GM18526 (cell line): Measurements from ENCODE around the gene XYLB.

Source experiments
- POLR2A ChIP-seq: IDR thresholded peaks from 3 replicates; pipeline ENCODE4 v1.6.1; 2011; ENCODE audit not compliant: insufficient read length; ENCODE audit errors: extremely low read depth

Gene XYLB

DNA sequence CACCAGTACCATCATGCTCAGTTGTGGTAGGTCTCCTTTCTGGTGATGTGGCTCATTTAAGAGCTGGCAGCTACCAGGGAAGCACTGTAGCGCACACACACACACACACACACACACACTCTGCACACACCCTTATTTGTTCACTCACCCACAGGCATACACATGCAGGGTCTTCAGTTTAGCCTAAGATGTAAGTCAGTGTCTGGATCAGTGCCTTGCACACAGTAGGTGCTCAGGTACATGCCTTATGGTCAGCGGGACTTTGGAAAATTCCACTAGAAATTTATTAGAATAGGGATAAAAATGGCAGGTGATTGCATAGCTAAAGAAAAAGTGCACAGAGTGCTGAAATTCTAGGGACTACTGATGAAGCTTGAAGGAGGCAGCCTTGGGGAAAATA is 23.6 kb downstream of the XYLB start:
- TF ChIP-seq POLR2A = no peak

DNA sequence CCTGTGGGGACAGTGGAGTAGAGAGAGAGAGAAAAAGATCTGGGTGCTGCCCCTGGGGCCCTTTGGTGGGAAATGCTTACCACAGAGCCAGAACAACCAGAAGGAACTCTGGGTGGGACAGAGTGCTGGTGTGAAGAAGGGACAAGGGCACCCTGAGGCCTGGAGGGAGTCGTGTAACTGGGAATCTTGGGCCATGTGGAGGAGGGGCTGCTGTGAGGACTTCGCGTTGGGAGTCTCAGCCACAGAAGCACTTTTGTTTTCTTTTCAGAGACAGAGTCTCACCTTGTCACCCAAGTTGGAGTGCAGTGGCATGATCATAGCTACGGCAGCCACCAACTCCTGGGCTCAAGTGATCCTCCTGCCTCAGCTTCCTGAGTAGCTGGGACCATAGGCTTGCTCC is 24.3 kb downstream of the XYLB start:
- TF ChIP-seq POLR2A = no peak

DNA sequence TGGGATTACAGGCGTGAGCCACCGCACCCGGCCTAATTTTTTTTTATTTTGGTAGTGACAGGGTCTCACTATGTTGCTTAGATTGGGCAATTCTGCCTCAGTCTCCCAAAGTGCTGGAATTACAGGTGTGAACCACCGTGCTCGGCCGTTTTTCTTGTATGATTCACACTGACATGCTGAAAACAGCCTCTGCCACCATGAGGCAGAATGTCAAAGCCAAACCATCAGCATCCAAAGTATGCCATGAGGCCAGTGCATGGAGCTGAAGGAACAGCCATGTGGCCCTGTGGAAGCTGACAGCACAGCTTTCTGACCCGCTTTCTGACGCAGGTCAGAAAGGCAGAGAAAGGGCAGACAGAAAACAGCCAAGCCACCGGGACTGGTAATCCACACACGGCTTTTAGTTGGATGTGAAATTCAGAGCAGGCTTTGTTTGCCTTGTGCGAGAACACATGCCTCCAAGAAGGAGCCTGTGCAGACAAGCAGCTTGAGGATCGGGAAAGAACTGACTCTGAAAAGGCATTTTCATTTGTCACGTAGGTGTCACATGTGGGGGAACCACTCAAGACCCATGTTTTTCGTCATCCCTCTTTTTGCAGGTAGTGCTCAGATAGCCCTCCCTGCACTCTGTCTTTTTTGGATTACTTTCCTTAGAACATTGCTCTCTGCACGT is 25.1 kb downstream of the XYLB start:
- no peak for TF ChIP-seq POLR2A

DNA sequence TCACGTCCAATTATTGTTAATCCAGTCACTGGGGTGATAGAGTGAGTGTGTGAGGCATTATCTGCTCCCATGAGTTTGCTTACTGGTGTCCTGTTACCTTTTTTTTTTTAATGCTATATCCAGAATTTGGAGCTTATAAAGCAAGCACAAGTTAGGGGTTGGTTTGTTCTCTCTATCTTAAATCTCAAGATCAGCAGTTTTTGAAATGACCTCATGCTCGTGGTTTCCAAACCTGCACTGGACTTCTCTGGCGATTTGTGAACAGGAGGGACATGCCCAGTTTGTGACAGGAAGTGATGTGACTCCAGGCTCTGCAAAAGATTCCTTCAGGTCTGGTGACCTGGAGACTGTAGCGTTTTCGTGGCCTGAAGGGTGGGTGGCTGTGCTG is 25.6 kb downstream of the XYLB start:
- no peak for TF ChIP-seq POLR2A

DNA sequence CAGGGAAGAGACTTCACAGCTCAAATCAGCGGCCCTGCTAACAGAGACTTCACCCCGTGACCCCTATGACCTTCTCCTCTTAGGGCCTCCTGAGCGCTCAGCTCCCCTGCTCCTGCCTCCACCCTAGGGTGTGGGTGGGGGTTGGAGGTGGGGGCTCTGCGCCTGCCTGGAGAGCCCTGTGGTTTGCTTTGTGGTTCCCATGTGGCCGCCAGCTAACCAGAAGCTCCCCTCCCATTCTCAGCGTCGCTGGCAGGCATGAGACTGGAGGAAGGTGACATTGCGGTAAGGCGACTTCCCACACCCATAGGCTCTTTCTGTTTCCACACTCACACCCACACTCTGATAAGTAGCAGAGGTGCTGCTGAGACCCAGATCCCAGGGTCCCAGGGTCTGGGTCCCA is 27.6 kb downstream of the XYLB start:
- no peak for TF ChIP-seq POLR2A

DNA sequence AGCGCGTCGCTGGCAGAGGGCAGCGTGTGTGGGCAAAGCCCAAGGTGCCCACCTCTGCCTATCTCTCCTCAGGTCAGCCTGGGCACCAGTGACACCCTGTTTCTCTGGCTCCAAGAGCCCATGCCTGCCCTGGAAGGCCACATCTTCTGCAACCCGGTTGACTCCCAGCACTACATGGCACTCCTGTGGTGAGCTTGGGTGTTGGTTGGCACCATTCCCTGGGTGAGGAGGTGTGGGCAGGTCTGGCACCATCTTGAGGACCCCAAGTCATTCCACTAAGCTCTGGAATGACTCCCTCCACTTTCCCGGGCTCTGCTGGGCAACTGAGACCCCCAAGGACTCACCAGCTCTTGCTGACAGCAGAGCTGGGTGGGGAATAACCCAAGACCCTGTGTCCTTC is 28.5 kb downstream of the XYLB start:
- TF ChIP-seq POLR2A = no peak

DNA sequence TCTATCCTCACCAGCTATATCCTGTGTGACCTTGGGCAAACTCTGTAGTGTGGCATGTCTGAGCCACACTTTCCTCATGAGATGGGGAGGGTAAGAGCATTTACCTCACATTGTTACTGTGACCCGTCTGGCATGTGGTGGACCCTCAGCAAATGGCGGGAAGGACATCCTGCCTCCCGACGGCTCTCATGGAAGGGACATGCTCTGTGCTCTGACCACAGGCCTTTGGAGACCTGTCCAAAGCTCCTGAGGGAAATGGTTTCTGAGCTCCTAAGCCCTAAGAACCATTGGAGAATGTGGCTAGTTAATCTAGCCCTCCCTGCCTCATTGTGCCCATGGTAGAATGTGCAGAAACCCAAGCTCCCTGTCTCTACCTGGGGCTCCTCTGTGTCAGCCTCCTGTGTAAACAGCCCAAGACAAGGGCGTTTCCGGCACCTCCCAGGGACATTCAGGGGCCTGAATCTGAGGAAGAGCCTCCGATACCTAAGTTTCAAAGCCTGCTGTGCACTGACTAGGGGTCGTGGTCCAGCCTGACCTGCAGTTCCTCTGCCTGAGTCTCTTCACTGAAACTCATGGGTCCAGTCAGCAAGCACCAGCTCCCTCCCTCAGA is 29.0 kb downstream of the XYLB start:
- no peak for TF ChIP-seq POLR2A

DNA sequence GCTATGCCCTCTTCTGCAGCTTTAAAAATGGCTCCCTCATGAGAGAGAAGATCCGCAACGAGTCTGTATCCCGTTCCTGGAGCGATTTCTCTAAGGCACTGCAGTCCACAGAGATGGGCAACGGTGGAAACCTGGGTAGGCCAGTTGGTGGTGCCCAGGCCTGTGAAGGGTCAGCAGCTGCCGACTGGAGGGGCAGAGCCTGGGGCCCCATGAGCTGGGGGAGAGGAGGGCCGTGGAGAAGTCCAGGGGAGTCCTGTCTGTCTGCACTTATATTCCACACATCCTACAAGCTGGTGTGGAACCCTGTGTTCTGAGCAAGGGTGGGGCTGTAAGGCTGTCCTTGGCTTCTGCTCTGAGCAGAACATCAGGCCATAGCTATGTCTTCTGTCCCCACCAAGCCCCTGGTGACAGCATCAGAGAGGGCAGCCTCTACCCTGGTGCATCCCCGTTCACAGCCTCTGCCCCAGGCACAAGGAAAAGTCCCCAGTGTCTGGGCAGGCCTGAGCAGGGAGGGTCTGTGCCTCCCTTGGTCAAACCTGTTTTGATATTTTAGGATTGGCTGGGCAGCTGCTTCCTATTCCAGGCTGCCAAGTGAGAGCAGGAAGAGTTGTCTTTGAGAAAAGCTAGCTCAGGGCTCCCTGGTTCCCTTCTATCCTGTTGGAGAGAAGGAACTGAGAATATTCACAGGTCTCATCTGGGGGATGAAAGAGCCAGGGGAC is 29.7 kb downstream of the XYLB start:
- no peak for TF ChIP-seq POLR2A

DNA sequence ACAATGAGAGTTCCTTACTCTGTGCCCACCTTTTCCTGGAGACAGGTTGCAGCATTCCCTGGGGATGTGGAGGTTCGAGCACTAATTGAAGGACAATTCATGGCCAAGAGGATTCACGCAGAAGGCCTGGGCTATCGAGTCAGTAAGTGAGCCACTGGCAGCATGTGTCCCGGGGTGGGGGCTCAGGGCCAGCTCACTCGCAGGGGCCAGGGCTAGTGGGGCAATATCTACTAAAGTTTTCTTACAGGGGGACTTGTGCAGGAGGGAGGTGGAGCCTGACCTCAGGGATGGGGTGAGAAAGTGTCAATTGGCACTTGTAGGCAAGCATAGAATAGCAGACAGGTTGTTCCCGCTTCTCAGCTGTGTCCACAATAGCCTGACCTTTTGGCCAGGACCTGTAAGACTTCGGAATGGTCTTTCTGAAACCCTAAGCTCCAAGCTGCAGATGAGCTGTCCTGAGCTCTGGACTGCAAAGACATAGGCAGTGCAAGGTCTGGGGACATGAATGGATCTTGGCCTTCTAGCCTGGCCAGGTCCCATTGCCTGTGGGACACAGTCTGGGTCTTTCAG is 32.7 kb downstream of the XYLB start:
- TF ChIP-seq POLR2A = no peak

DNA sequence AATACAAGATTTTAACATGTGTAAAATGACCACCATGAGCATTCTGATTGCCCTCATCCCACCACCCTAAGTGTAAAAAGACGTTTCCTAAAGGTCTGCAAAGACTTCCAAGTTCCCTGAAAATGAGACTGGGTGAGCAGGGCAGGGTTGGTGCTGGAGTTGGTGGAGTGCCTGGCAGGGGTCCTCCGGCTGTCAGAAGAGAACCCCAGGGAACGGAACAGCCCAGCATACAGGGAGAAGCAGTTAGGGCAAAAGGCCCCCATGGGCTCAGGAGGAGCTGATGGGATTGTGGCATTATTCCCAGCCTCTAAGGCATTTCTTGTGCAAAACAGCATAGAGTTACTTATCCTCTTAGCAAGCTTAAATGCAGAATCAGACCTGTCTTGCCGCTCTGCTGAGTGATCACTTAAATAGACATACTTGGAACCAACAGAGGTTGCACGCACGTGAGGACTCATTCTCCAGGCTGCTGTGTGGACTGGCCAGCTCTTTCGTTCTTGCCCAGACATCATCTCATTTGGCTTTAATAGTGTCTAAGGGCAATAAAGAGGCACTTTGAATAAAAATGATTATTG is 36.0 kb downstream of the XYLB start:
- no peak for TF ChIP-seq POLR2A

DNA sequence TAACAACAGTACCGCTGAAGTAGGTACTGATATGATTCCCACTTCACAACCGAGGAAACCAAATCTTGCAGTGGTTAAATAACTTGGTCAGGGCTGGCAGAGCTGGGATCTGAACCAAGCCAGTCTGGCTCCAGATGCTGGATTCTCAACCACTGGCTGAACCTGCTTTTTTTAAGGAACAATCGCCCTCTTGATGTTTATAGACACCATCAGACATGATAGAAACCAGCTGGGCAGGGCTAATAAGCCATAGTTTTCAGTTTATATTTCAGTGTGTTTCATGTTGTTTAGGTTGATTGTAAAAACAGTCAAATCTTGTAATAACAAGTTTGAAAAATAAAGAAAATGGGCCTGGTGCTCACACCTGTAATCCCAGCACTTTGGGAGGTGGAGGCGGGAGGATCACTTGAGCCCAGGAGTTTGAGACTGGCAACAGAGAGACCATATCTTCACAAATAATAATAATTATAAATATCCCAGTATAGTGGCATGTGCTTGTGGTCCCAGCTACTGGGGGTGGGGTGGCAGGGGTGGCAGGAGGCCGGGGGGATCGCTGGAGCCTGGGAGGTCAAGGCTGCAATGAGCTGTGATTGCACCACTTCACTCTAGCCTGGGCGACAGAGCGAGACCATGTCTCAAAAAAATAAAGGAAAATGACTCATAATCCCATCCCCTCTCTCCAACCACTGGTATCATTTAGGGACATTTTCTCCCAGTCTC is 36.7 kb downstream of the XYLB start:
- no peak for TF ChIP-seq POLR2A

DNA sequence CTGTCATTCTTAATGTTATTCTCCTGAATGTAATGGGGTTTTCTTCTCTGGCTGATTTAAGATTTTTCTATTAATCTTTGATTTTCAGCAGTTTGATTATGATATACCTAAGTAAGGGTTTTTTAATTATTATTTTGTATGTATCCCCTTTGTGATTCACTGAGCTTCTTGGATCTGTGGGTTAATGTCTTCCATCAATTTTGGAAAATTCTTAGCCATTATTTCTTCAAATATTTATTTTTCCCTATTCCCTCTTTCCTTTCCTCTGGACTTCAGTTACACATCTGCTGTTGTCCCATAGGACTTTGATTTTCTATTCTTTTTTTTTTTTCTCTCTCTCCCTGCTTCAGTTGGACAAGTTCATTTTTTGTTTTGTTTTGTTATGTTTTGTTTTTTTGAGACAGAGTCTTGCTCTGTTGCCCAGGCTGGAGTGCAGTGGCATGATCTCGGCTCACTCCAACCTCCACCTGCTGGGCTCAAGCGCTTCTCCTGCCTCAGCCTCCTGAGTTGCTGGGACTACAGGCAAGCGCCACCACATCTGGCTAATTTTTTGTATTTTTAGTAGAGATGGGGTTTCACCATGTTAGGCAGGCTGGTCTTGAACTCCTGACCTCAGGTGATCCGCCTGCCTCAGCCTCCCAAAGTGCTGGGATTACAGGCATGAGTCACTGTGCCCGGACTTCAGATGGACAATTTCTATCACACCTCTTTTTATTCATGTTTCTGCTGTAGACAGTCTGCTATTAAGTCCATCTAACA is 40.6 kb downstream of the XYLB start:
- TF ChIP-seq POLR2A = no peak

DNA sequence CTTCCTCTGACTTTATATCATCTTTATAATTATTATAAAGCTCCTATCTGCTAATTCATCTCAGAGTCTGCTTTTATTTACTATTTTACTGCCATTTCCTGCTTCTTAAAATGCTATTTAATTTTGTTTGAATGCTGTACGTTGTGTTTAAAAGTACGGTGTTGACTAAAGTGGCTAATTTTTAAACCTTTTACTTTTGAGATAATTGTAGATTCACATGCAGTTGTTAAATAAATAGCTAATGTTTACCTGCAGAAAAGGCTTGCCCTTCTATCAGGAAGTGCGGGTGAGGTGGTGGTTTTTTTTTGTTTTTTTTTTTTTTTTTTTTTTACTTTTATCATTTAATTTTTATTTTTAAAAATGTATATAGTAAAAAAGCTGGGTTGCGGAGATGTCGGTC is 41.3 kb downstream of the XYLB start:
- no peak for TF ChIP-seq POLR2A

DNA sequence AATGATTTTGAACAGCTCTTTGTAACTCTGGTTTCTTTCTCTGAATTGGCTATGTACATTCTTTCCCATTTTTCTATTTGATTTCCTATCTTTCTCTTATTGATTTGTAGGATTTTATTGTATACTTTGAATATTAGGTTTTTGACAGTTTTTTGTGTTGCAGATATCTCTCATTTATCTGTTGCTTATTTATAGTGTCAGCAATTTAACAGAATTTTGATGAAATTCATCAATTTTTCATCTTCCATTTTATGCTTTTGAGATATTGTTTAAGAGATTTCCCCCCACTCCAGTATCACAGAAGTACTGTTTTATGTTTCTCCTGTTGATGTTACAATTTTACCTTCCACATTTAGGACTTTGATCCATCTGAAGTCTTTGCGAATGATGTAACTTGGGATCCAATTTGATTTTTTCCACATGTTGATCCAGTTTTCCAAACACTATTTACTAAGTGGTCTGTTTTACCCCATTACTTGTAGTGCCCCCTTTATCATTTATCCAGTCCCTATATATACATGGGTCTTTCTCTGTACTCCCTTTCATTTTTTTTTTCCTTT is 46.1 kb downstream of the XYLB start:
- no peak for TF ChIP-seq POLR2A
